HG03354 (cell line): ENCODE measurements around the gene RNF7.
"Not testable (repeated sequence)": the region's sequence is repeated elsewhere in the genome, so short reads cannot be mapped to it uniquely, and the experiment has no call there.

Experiments used
- ATAC-seq: cut with Tn5 transposase; IDR thresholded peaks from one replicate; pipeline ENCODE4 v1.9.1; 2021; ENCODE audit warnings: mild to moderate bottlenecking; ENCODE audit not compliant: unreplicated experiment, poor library complexity, severe bottlenecking

The RNF7 gene

DNA sequence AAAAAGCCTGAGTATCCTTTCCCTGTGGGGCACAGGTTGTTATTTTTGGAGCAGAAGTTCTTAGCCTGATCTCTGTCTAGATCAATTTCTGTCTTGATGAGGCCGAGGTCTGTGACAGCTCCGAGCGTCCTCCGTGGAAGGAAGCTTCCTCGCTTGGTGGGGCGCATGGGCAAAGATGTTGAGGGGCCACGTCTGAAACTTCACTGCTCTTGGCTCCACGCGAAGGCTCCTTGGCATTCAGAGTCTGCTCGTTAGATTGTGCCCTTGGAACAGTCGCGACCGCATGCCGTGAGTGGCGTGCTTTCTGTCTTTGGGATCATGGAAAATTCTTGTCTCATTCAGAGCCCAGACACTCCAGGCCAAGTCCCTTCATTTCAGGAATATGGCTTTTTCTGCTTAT, 38.8 kb downstream of the RNF7 start:
- ATAC-seq = no peak

DNA sequence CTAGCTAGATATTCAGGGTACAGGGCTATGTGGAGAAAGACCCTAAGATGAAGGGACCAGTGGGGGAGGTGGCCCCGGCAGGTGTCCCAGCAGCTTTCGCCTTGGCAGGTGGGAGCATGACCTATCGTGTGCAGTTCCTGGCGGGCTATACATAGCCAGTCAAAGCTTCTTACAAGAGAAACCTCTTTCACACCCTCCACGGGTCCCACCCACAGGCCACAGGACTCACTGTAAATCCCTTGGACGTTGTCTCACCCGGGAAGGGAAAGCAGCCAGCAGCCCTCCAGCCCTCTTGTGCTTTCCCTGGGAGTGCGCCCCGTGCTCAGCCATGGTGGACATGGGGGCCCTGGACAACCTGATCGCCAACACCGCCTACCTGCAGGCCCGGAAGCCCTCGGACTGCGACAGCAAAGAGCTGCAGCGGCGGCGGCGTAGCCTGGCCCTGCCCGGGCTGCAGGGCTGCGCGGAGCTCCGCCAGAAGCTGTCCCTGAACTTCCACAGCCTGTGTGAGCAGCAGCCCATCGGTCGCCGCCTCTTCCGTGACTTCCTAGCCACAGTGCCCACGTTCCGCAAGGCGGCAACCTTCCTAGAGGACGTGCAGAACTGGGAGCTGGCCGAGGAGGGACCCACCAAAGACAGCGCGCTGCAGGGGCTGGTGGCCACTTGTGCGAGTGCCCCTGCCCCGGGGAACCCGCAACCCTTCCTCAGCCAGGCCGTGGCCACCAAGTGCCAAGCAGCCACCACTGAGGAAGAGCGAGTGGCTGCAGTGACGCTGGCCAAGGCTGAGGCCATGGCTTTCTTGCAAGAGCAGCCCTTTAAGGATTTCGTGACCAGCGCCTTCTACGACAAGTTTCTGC, 40.1 kb downstream of the RNF7 start:
- no peak for ATAC-seq

DNA sequence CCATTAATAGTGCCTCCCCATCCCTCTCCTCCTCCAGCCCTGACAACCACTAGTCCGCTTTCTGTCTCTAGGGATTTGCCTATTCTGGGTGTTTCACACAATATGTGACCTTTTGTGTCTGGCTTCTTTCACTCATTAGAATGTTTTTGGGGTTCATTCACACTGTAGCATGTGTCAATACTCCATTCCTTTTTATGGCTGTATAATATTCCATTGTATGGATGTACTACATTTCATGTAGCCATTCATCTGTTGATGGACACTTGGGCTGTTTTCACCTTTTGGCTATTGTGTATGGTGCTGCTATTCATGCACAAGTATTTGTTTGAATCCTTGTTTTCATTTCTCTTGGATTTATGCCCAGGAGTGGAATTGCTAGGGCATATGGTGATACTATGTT, 41.6 kb downstream of the RNF7 start:
- ATAC-seq = no peak

DNA sequence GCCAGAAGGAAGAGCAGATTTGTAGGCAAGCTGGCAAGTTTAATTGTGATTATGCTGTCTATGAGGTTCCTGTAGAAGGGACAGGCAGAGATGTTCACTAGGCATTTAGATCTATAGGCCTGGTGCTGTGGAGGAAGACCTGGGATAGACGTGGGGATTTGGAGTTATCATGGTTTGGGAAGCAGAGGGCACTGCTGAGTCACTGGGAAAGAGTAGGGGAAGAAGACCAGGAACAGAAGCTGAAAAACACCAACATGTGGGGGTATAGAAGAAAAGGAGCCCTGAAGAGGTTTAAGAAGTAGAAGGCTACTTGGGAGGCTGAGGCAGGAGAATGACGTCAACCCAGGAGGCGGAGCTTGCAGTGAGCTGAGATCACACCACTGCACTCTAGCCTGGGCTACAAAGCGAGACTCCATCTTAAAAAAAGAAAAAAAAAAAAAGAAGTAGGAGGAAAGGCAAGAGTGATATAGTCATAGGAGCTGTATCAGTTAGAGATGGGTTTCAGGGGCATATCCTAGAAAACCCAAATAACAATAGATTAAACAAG, 44.4 kb downstream of the RNF7 start:
- ATAC-seq = no peak

DNA sequence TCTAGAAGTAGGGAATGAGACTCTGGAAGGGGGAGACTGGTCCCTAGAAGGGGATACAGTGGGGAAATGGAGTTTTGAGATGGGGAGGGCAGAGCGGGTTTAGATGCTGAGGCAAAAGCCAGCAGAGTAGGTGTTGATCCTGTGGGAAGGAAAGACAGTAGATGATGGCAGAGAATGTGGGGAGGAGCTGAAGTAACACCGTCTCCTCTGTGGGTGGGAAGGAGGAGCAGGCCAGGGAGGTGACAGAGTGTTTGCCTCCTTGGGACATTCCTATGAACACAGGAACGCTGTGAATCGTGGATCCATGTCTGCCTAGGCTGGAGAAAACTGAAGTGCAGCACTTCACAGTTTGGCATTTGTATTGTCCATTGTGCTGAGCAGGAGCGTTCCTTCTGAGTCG, 45.5 kb downstream of the RNF7 start:
- no peak for ATAC-seq

DNA sequence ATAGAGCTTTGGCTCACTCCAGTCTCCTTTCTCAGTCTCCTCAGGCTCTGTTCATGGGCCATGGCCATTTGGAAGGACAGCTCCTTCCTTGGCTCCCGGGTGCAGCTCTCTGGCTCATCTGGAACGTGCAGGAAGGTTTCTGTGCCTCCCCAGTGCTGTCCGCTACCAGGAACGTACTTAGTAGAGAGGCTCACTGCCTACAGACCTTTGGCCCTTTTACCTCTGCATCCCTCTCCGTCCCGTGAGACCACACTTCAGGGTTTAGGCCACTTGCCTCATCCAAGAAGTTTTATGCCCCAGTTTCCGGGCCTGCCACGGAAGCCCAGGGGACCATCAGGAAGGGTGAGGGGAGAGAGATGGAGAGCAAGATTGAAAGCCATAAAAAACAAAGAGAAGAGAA, 46.0 kb downstream of the RNF7 start:
- ATAC-seq = no peak

DNA sequence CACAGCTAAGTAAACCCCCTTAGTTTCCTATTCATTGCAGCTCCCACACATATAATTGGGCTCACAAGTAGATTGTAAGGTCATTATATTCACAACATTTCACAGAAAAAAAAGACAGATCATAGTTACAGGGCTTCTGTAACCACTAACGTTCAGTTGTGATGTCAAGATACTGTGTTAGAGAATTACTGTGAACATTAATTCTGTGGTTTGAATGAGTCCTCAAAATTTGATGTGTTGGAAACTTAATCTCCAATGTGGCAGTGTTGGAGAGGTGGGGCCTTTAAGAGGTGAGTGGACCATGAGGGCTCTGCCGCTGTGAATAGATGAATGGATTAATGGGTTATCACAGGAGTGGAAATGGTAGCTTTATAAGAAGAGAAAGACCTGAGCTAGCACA, 46.4 kb downstream of the RNF7 start:
- no peak for ATAC-seq

DNA sequence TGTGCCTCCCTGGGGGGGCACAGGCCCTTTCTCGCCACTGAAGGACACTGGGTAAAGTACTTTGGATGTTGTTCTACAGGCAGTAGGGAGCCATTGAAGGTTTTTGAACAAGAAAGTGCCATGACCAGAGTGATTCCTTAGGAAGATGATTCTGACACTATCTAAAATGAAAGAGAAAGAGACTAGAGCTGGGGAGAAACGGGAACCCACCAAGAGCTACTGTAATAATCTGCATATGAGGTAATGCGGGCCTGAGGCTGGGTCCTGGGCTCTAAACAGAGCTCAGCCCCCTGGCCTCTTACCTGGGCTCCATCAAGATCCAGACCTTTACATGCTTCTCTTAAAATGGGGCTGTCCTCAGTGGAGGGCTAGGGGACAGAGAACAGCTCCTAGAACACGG, 50.1 kb downstream of the RNF7 start:
- ATAC-seq = no peak

DNA sequence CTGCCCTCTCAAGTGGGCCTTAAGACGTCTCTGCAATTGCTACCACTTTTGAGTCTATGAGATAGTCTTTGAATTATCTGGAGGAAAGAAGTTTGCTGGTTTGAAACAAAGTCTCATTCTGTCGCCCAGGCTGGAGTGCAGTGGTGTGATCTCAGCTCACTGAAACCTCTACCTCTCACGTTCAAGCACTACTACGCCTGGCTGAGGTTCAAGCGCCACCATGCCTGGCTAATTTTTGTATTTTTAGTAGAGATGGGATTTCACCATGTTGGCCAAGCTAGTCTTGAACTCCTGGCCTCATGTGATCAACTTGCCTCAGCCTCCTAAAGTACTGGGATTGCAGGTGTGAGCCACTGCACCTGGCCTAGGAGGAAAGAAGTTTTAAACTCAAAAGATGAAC, 50.7 kb downstream of the RNF7 start:
- not testable (repeated sequence) for ATAC-seq

DNA sequence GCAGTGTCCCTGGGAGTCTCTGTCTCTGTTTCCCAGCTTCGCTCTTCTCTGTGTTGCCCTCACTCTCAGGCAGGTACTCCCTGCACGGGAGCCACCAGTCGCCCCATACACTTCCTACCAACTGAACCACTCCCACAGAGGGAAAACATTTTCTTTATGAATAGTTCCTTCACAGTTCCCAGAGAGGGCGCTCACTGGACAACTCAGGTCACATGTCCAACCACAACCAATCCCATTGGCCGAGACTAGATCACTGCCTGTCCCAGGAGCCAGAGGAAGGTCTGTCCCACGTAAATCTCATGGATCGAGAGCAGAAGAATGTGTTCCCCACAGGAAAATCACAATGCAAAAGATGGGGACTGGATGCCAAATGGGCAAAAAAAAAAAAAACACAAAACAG, 51.2 kb downstream of the RNF7 start:
- no peak for ATAC-seq

DNA sequence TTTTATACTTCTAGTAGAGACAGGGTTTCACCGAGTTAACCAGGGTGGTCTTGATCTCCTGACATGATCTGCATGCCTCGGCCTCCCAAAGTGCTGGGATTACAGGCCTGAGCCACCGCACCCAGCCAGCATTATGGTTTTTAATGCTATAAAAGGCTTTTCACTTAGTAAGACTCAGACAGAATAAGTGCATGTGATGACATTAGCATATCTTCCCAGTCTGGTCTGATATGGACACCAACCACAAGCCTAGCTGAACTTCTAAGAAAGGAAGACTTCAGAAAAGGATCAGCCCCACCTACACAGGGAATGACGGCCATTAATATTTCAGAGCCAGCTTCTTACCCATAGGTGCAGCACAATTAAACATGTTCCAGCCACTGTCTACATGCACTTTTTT, 52.1 kb downstream of the RNF7 start:
- no peak for ATAC-seq

DNA sequence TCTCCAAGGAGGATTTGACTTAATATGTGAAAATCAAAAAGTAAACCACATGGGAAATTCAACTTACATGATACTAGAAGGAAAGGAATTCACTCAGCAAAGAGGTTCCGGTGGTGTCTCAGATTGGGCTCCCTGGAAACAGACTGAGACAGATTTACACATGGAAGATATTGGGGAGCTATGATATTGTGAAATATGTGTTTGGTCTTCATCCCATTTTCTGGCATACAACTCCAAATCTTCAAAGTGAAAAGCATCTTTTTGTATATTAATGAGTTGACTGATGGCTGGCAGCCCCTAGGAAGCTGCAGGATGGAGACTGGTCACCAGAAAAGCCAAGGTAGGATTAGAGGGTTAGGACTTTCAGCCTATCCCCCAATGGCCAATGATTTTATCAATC, 54.4 kb downstream of the RNF7 start:
- ATAC-seq = no peak

DNA sequence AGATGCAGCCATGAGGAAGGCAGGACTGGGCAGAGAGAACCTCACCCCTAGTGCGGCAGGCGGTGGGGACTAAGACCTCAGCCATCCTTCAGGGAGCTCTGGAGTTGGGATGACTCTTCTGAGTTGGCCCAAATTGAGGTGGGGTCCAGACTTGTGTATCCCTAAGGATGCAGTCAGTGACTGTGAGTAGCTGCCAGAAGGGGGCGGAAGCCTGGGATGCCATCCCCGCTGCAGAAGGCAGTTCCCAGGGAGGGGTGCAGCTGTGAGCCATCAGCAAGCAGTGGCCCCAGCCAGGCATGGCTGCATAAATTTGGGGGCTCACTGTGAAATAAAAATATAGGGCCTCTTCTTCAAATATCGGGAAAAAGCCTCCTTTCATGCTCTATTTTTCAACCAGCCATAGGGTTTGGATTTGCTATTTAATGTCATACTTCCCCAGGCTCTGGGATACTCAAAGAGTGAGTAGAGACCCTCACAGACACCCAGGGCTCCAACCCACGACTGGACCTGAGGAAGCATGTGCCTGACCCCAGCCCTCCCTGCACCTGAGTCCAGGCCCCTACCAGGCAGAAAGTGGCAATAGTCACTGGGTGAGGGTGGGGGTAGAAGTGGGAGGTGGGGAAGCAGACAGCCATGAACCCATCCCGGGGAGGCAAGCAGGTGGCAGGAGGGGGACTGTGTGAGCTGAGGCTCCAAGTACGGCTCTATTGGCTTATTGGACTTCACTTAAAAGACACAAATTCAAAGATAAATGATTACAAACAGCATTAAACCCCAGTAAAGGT, 55.6 kb downstream of the RNF7 start:
- no peak for ATAC-seq

DNA sequence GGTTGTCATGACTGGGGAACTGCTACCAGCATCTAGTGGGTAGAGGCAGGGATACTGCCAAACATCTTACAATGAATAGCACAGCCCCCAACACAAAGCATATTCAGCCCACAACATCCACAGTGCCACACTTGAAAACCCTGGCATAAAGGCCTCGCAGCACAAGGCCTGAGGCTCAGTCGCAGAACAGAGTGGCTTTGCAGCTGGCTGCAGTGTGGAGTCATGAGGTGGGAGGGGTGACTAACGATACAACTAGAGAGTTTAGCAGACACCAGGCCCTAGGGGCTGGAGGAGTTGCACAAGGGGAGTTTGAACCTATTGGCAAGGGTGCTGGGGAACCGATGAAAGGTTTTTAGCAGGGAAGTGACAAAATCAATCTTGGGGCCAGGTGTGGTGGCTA, 57.2 kb downstream of the RNF7 start:
- no peak for ATAC-seq

DNA sequence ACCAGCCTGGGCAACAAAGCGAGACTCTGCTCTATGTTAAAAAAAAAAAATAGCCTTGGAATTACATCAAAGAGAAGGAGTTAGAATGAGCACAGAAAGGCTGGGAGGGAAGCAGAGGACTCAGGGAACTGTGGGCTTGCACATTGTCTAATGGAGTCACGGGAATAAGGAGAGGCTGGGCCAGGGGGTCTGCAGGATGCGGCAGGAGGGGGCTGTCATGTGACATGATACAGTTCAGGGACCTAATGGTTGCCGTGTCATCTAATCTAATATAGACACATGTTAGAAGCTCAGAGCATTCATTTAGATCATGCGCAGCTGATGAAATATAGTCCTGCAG, 57.6 kb downstream of the RNF7 start:
- no peak for ATAC-seq

DNA sequence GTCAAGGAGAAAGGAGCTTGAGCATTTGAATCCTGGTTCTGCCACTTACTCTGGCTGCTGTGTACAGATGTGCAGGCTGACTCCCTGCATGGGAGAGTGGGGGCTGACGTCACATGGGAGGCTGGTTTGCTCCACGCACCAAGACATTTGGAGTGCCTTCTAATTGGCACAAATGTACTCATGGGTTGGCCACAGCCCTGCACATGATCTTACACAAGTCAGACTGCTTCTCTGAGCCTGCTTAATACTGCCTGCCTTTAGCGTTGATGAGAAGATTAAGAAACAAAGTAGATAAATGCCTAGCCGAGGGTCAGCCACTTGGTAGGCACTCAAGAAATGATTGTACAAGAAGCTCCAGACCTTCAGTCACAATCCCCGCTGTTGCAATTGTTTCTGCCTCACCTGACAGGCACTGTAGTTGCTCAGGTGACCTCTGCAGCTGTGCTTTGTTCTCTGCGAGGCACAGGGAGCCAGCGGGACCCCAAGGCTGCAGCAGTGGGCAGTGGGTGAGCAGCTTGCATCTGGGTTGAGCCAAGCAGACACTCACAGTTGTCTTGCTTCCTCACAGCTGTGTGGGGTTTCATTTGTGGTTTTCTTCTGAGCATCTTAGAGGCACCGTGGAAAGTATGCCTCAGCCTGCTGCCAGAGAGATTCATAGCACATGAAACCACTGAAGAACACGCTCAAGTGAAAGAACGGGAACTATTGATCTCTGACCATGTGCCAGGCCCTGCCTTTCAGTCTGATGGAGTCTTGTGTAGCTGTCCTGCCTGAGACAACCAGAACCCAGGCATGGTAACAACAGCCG, 58.2 kb downstream of the RNF7 start:
- peak; percentile 96 for ATAC-seq
